Keratinocyte (primary cell): ENCODE data around the gene KNL1. TPM values are rescaled to one million over a fixed set of nuclear protein-coding genes. Genes with fewer than 3 reads are reported as not detected.

Source experiments
- DNase-seq: peaks from one replicate; pipeline ENCODE4 v3.0.0-alpha.2; 2011; ENCODE audit warnings: low read depth, missing footprints, low spot score
- FAIRE-seq: peaks from 2 replicates; lab custom pipeline; 2011; peaks lifted over from hg19 to GRCh38; lab: Jason Lieb, UNC
- H2AFZ ChIP-seq: 2 replicates; pipeline ENCODE4 v1.6.0; 2012; ENCODE audit warnings: low read length, control low read depth, inconsistent platforms; ENCODE audit not compliant: control insufficient read depth
- H3K27ac ChIP-seq: 2 replicates; pipeline ENCODE4 v1.5.1; 2011; ENCODE audit warnings: low read length; ENCODE audit not compliant: control insufficient read depth, insufficient read depth
- H3K27me3 ChIP-seq: 3 replicates; pipeline ENCODE4 v1.6.0; 2011; ENCODE audit warnings: low read length; ENCODE audit not compliant: control insufficient read depth, insufficient read depth; ENCODE audit errors: extremely low read depth
- H3K36me3 ChIP-seq, 2 experiments: 2 replicates in 1 of 2; 3 replicates in 1 of 2; pipeline ENCODE4 v1.5.1; 2011; ENCODE audit warnings: low read length in 2 of 2, mild to moderate bottlenecking in 1 of 2; ENCODE audit not compliant: control insufficient read depth in 2 of 2, insufficient read depth in 2 of 2; ENCODE audit errors: extremely low read depth in 1 of 2
- H3K4me1 ChIP-seq: 3 replicates; pipeline ENCODE4 v1.5.1; 2011; ENCODE audit warnings: low read length; ENCODE audit not compliant: control insufficient read depth, insufficient read depth; ENCODE audit errors: extremely low read depth
- H3K4me2 ChIP-seq: 3 replicates; pipeline ENCODE4 v1.6.0; 2011; ENCODE audit warnings: low read depth, low read length; ENCODE audit not compliant: control insufficient read depth, insufficient read depth; ENCODE audit errors: extremely low read depth
- H3K4me3 ChIP-seq, 3 experiments: fragments of 200-600 bp in 1 of 3; sonication (generic) in 1 of 3; 2 replicates in 2 of 3; 3 replicates in 1 of 3; pipeline ENCODE4 v1.5.1; 2011 to 2016; ENCODE audit warnings: low read length in 3 of 3, mild to moderate bottlenecking in 3 of 3, control low read depth in 2 of 3, inconsistent platforms in 1 of 3, low read depth in 1 of 3, mixed read lengths in 1 of 3, mixed run types in 1 of 3, moderate library complexity in 1 of 3; ENCODE audit not compliant: control insufficient read depth in 2 of 3, insufficient read depth in 2 of 3; ENCODE audit errors: extremely low read depth in 1 of 3
- H3K79me2 ChIP-seq: 2 replicates; pipeline ENCODE4 v1.6.0; 2012; ENCODE audit warnings: low read length; ENCODE audit not compliant: control insufficient read depth, insufficient read depth
- H3K9ac ChIP-seq: 3 replicates; pipeline ENCODE4 v1.6.0; 2011; ENCODE audit warnings: low read length; ENCODE audit not compliant: control insufficient read depth, insufficient read depth; ENCODE audit errors: extremely low read depth
- H3K9me1 ChIP-seq: 3 replicates; pipeline ENCODE4 v1.6.0; 2011; ENCODE audit warnings: low read length; ENCODE audit not compliant: control insufficient read depth, insufficient read depth; ENCODE audit errors: extremely low read depth
- H3K9me3 ChIP-seq: 2 replicates; pipeline ENCODE4 v1.5.1; 2012; ENCODE audit warnings: low read depth, low read length; ENCODE audit not compliant: control insufficient read depth
- H4K20me1 ChIP-seq: 3 replicates; pipeline ENCODE4 v1.6.0; 2011; ENCODE audit warnings: low read length; ENCODE audit not compliant: control insufficient read depth, insufficient read depth; ENCODE audit errors: extremely low read depth
- EZH2 ChIP-seq: IDR thresholded peaks from one replicate; pipeline ENCODE4 v1.6.1; 2012; ENCODE audit warnings: inconsistent platforms, mild to moderate bottlenecking, low read length, moderate library complexity
- dilution Hi-C: fragments of 300-500 bp; cut with MboI; formaldehyde crosslinking; loops from one replicate; pipeline ENCODE4 v1.7.0; 2020; ENCODE audit warnings: low sequenced_read_pairs; ENCODE audit not compliant: extremely low pct_ligation_motif_present
- polyA plus RNA-seq, 5 experiments: library from polyadenylated mRNA; depleted of rRNA in 3 of 5; stranded (reverse) in 3 of 5; stranded (forward) in 1 of 5; unstranded in 1 of 5; fragments of >200 nt; gene quantifications; 1 replicate in 1 of 5; 2 replicates in 3 of 5; 3 replicates in 1 of 5; pipeline versions ENCODE4 v1.2.1 to v1.2.3, GENCODE V29; 2011 to 2012; ENCODE audit warnings: missing spikeins in 2 of 5, low read depth in 1 of 5, low replicate concordance in 1 of 5
- TF ChIP-seq, protein P1 (sequence below), 3 experiments: IDR thresholded peaks in 1 of 3; conservative IDR thresholded peaks in 1 of 3; optimal IDR thresholded peaks in 1 of 3; 2 replicates in 2 of 3; 3 replicates in 1 of 3; pipeline versions ENCODE3 to v1.5.1; 2011; ENCODE audit warnings: low read length in 3 of 3, mild to moderate bottlenecking in 3 of 3, moderate library complexity in 2 of 3, control low read depth in 1 of 3, inconsistent platforms in 1 of 3; ENCODE audit not compliant: insufficient read depth in 2 of 3; ENCODE audit errors: extremely low read depth in 1 of 3

The KNL1 gene
- polyA plus RNA-seq, 1 donor (not counting 4 experiments of a cell fraction or from before 2014, with no cell fraction given), result 6.9 TPM

DNA sequence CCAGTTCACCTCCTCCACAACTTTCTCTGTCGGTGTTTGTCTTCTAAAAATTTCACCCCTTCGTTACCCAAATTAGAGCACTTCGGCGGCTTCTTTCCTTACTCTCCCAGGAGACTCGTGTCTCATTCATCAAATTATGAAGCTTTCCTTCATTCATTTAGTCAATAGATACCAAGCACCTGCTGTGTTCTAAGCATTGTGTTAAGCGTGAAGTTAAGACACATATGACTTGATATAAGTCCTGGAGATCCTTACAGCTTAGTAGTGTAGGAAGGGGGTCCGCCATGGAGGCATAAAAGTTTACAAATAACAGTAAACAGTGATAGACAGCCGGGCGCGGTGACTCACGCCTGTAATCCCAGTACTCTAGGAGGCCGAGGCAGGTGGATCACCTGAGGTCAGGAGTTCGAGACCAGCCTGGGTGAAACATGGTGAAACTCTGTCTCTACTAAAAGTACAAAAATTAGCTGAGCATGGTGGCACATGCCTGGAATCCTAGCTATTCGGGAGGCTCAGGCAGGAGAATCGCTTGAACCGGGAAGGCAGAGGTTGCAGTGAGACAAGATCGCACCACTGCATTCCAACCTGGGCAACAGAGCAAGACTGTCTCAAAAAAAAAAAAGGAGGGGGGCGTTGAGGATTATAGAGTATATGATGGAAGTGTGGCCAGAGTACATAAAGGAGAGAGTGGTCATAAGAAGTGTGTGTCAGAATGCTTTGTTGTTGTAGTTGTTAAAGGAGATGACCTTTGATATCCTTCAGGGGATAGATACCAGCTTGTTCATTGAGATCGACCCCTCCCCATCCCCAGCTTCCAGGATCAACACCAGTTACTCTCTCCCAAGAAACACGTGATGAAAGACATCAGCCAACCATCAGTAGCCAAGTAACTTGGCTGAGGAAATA, 28.5 kb upstream of the KNL1 start:
- peak overlapping the region; percentile 79 for H3K27ac ChIP-seq
- H3K4me1 ChIP-seq, result peaks cover 13% of the 10 kb centered on the region
- peaks cover 30% of the 10 kb centered on the region for H3K79me2 ChIP-seq

DNA sequence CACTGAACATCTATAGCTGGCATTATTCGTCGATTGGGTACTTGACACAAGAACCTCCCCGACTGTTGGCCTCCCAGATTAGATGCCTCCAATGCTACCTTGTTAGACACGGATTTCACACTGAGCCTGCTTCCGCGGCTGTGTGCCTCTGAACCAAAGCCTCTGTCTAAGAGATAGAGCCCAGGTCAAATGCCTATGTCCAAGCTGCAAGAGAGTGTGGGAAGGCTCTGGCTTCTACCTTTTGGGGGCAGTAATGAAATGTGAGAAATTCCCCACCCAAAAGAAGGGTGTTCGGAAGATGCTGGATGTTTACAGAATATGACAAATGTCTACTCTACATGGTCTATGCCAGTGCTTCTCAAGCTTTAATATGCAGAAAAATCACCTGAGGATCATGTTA, 26.9 kb upstream of the KNL1 start:
- Histone ChIP-seq H3K4me1 (peaks cover 15% of the 10 kb centered on the region), H3K4me2 (no peak overlapping the region), H2AFZ (no peak overlapping the region), H4K20me1 (no peaks in the 10 kb centered on the region), H3K9me3 (no peaks in the 10 kb centered on the region), H3K36me3 (peaks cover 6 to 12% of the 10 kb centered on the region in 2 experiments), H3K79me2 (peaks cover 40% of the 10 kb centered on the region), H3K9me1 (no peaks in the 10 kb centered on the region), H3K27ac (no peak overlapping the region), H3K4me3 (no peak overlapping the region), H3K9ac (no peak overlapping the region), H3K27me3 (no peaks in the 10 kb centered on the region)
- dilution Hi-C loops, result no loop called here
- no peak for FAIRE-seq
- TF ChIP-seq, protein P1, sequence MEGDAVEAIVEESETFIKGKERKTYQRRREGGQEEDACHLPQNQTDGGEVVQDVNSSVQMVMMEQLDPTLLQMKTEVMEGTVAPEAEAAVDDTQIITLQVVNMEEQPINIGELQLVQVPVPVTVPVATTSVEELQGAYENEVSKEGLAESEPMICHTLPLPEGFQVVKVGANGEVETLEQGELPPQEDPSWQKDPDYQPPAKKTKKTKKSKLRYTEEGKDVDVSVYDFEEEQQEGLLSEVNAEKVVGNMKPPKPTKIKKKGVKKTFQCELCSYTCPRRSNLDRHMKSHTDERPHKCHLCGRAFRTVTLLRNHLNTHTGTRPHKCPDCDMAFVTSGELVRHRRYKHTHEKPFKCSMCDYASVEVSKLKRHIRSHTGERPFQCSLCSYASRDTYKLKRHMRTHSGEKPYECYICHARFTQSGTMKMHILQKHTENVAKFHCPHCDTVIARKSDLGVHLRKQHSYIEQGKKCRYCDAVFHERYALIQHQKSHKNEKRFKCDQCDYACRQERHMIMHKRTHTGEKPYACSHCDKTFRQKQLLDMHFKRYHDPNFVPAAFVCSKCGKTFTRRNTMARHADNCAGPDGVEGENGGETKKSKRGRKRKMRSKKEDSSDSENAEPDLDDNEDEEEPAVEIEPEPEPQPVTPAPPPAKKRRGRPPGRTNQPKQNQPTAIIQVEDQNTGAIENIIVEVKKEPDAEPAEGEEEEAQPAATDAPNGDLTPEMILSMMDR (optimal IDR thresholded peaks at IDR 0.05 in 1 of 3, IDR thresholded peaks at IDR 0.05 in 1 of 3, conservative IDR thresholded peaks at IDR 0.05 in 1 of 3; ENCODE audit: extremely low read depth in 1 of 3, insufficient read depth in 2 of 3, low read length in 3 of 3), result peak in 2 of 3 experiments; percentile 22 to 45
- no peak for TF ChIP-seq EZH2
- DNase-seq, result no peak

More for the DNA sequence above, 28.5 kb upstream of the KNL1 start:
- Histone ChIP-seq H3K27me3 (no peaks in the 10 kb centered on the region), H3K4me3 (peak overlapping the region; percentile 72 to 93 (median 86)), H2AFZ (peak overlapping the region; percentile 93), H3K9me3 (no peaks in the 10 kb centered on the region), H3K9me1 (no peaks in the 10 kb centered on the region), H3K36me3 (peaks cover 0 to 5% of the 10 kb centered on the region in 2 experiments), H4K20me1 (no peaks in the 10 kb centered on the region), H3K4me2 (peak overlapping the region; percentile 74), H3K9ac (peak overlapping the region; percentile 87)
- no peak for TF ChIP-seq EZH2
- TF ChIP-seq, protein P1 (optimal IDR thresholded peaks at IDR 0.05 in 1 of 3, IDR thresholded peaks at IDR 0.05 in 1 of 3, conservative IDR thresholded peaks at IDR 0.05 in 1 of 3; ENCODE audit: extremely low read depth in 1 of 3, insufficient read depth in 2 of 3, low read length in 3 of 3), result no peak
- dilution Hi-C loops, result no loop called here
- FAIRE-seq (no peak), DNase-seq (no peak)
